ENCODE measurements around the gene TRIM8. TPM values are rescaled to one million over a fixed set of nuclear protein-coding genes. Genes with fewer than 3 reads are reported as not detected.

TRIM8 gene
- total RNA-seq, 1 experiment from 2014 or later = 37.0 TPM

GRCh38 chr10:102702742-102703141 lies 58.5 kb downstream of the TRIM8 start:
- H3K9me3 Mint-ChIP-seq = no peaks in the 10 kb centered on the region; a peak in 1 of 5 replicates
- Histone ChIP-seq H3K4me1 (ENCODE audit: insufficient read depth, low read length) (no peaks in the 10 kb centered on the region), H3K27me3 (ENCODE audit: insufficient read depth, low read length) (no peaks in the 10 kb centered on the region), H3K14ac (ENCODE audit: insufficient read depth, low read length) (no peak overlapping the region), H3K4ac (ENCODE audit: low read depth, low read length) (no peak overlapping the region), H3K4me2 (ENCODE audit: insufficient read depth, insufficient read length, low read length) (no peak overlapping the region), H3K9me3 (ENCODE audit: control insufficient read depth, low read depth, low read length) (no peaks in the 10 kb centered on the region), H2AFZ (ENCODE audit: low read length) (no peak overlapping the region), H3K9ac (ENCODE audit: extremely low read depth, insufficient read length, low read length) (no peak overlapping the region), H3K23me2 (ENCODE audit: insufficient read length, low read depth, low read length, poor library complexity, severe bottlenecking) (no peaks in the 10 kb centered on the region), H4K8ac (replicated peaks; ENCODE audit: insufficient read length, low read depth, low read length) (no peak overlapping the region), H3K79me2 (ENCODE audit: insufficient read depth, low read length) (no peaks in the 10 kb centered on the region), H2BK20ac (ENCODE audit: low read depth, low read length, poor library complexity, severe bottlenecking) (no peak overlapping the region), H2BK120ac (ENCODE audit: low read depth, low read length, poor library complexity, severe bottlenecking) (no peak overlapping the region), H3K79me1 (ENCODE audit: insufficient read depth, low read depth, low read length, poor library complexity, severe bottlenecking) (peaks cover 2% of the 10 kb centered on the region), H2BK12ac (ENCODE audit: insufficient read length, low read depth, low read length) (no peak overlapping the region), H3K23ac (ENCODE audit: insufficient read length, low read depth, low read length) (no peak overlapping the region), H4K20me1 (ENCODE audit: control insufficient read depth, insufficient read depth, insufficient read length) (no peaks in the 10 kb centered on the region), H2BK5ac (ENCODE audit: insufficient read length, low read length) (no peak overlapping the region), H2BK15ac (ENCODE audit: low read depth, low read length) (no peak overlapping the region), H2AK5ac (ENCODE audit: insufficient read length, low read length) (no peak overlapping the region), H3K18ac (ENCODE audit: insufficient read length, low read depth, low read length) (no peak overlapping the region), H4K91ac (ENCODE audit: insufficient read length, low read depth, low read length) (no peak overlapping the region), H3K56ac (ENCODE audit: insufficient read length, low read depth, low read length) (no peak overlapping the region), H3K27ac (ENCODE audit: insufficient read length, low read depth, low read length) (no peak overlapping the region), H4K5ac (ENCODE audit: insufficient read length, low read depth, low read length) (no peak overlapping the region), H3T11ph (ENCODE audit: low read length) (no peak overlapping the region)
- H3K27me3 Mint-ChIP-seq (ENCODE audit: low read depth) = no peaks in the 10 kb centered on the region
- TF ChIP-seq, protein P1, sequence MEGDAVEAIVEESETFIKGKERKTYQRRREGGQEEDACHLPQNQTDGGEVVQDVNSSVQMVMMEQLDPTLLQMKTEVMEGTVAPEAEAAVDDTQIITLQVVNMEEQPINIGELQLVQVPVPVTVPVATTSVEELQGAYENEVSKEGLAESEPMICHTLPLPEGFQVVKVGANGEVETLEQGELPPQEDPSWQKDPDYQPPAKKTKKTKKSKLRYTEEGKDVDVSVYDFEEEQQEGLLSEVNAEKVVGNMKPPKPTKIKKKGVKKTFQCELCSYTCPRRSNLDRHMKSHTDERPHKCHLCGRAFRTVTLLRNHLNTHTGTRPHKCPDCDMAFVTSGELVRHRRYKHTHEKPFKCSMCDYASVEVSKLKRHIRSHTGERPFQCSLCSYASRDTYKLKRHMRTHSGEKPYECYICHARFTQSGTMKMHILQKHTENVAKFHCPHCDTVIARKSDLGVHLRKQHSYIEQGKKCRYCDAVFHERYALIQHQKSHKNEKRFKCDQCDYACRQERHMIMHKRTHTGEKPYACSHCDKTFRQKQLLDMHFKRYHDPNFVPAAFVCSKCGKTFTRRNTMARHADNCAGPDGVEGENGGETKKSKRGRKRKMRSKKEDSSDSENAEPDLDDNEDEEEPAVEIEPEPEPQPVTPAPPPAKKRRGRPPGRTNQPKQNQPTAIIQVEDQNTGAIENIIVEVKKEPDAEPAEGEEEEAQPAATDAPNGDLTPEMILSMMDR (conservative IDR thresholded peaks at IDR 0.05) = no peak
- peaks cover 0 to 3% of the 10 kb centered on the region in 2 experiments; a peak in 1 of 4 replicates for H3K4me1 Mint-ChIP-seq
- H3K4me3 Mint-ChIP-seq = no peak overlapping the region
- DNase-seq = no peak
- peaks cover 9 to 23% (median 22%) of the 10 kb centered on the region in 3 experiments for H3K36me3 Mint-ChIP-seq (ENCODE audit: insufficient read depth in 1 of 3, low read depth in 3 of 3)
- WGBS (ENCODE audit: extremely low coverage, insufficient read length, low lambda C conversion rate) = no CpG with 5 or more reads among the region's 2 CpGs
- no peak overlapping the region for H3K27ac Mint-ChIP-seq

Data from H9 (cell line).